IPS-18a (cell line): ENCODE measurements around the gene SMIM23.
"Not testable (repeated sequence)": the region's sequence is repeated elsewhere in the genome, so short reads cannot be mapped to it uniquely, and the experiment has no call there.

Experiments used
- H3K27ac ChIP-seq: one replicate; pipeline ENCODE4 v1.5.1; 2013; ENCODE audit warnings: low read length
- H3K27me3 ChIP-seq: one replicate; pipeline ENCODE4 v1.6.1; 2013; ENCODE audit warnings: mild to moderate bottlenecking, low read length; ENCODE audit not compliant: control insufficient read depth, insufficient read depth
- H3K36me3 ChIP-seq: one replicate; pipeline ENCODE4 v1.6.1; 2013; ENCODE audit warnings: low read depth, low read length; ENCODE audit not compliant: control insufficient read depth
- H3K4me1 ChIP-seq: one replicate; pipeline ENCODE4 v1.6.1; 2013; ENCODE audit warnings: low read depth, low read length; ENCODE audit not compliant: control insufficient read depth
- H3K4me3 ChIP-seq: one replicate; pipeline ENCODE4 v1.5.1; 2013; ENCODE audit warnings: low read length
- H3K9ac ChIP-seq: one replicate; pipeline ENCODE4 v1.6.1; 2013; ENCODE audit warnings: mild to moderate bottlenecking, low read length, moderate library complexity
- H3K9me3 ChIP-seq: one replicate; pipeline ENCODE4 v1.6.1; 2013; ENCODE audit warnings: low read depth, low read length; ENCODE audit not compliant: control insufficient read depth

Gene SMIM23

DNA sequence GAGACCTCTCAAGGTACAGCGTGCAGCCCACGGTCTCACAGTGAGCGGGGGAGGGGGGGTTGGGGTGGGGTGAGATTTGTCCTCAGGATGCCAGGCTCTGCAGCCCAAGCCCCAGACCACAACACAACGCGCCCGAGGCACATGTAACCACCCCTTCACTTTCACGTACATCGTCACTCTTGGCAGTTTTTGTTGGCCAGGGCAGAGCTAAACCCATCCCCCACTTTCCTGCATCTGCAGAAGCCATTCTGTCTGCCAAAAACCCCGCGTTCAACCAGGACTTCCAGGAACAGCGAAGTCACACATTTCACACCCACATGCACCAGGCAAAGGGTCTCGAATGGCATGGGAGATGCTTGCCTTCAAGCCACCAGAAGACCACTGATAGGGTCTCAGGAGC, 9.4 kb upstream of the SMIM23 start:
- Histone ChIP-seq H3K27me3 (no peaks in the 10 kb centered on the region), H3K36me3 (no peaks in the 10 kb centered on the region), H3K27ac (no peak overlapping the region), H3K4me1 (no peaks in the 10 kb centered on the region), H3K9ac (no peak overlapping the region), H3K9me3 (no peaks in the 10 kb centered on the region), H3K4me3 (no peak overlapping the region)

DNA sequence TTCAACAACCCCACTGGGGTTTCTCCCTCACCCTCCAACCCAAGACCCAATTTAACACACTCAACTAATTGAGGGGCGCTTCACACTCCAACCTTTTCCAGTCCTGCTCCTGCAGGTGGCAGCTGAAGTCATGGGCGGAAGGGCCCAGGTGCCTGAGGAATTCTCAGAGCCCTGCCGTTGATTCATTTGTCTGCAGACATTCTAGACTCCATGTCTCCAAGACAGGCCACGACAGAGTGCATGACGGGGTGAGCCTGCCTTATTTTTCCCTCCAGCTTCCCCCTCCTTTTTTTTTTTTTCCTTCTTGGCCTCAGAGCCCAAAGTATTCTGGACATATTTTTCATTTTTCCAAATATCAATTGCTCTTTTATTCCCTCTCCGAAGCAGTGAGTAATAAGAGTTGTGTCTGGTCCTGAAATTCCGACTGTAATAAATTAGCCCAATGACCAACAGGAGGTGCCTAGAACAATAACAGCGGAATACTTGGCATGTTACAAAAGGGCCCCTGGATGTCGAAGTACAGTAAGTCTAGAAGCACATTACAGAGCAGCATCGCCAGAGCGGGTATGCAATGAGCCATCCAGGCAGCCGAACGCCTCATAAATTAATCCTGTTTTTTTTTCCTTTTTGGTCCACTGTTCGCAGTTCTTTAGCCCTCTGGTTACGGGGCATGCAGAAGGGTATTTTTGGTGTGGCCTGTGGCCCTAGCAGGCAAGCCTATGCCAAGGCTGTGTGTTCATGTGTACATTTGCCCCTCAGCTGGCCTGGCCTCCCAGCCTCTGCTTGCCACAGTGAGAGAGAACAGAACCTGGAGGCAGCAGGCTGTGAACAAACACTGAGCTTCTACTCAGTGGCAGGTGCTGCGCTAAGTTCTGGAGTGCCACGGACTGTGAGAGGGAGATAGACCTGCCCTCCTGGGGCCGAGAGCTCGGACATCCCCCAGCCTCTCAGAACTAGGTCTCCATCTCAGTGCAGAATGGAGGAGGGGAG, 8.6 kb upstream of the SMIM23 start:
- Histone ChIP-seq H3K4me3 (no peak overlapping the region), H3K36me3 (no peaks in the 10 kb centered on the region), H3K4me1 (no peaks in the 10 kb centered on the region), H3K9me3 (no peaks in the 10 kb centered on the region), H3K9ac (no peak overlapping the region), H3K27me3 (no peaks in the 10 kb centered on the region), H3K27ac (no peak overlapping the region)

DNA sequence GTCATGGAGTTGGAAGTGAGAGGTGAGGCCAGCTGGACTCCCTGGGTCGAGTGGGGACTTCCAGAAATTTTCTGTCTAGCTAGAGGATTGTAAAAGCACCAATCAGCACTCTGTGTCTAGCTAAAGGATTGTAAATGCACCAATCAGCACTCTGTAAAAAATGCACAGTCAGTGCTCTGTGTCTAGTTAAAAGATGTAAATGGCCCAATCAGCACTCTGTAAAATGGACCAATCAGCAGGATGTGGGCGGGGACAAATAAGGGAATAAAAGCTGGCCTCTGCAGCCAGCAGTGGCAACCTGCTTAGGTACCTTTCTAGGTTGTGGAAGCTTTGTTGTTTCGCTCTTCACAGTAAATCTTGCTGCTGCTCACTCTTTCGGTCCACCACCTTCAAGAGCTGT, 3.9 kb upstream of the SMIM23 start:
- not testable (repeated sequence) for H3K4me3 ChIP-seq, H3K36me3 ChIP-seq, H3K27me3 ChIP-seq, H3K4me1 ChIP-seq, H3K9ac ChIP-seq, H3K9me3 ChIP-seq, H3K27ac ChIP-seq

DNA sequence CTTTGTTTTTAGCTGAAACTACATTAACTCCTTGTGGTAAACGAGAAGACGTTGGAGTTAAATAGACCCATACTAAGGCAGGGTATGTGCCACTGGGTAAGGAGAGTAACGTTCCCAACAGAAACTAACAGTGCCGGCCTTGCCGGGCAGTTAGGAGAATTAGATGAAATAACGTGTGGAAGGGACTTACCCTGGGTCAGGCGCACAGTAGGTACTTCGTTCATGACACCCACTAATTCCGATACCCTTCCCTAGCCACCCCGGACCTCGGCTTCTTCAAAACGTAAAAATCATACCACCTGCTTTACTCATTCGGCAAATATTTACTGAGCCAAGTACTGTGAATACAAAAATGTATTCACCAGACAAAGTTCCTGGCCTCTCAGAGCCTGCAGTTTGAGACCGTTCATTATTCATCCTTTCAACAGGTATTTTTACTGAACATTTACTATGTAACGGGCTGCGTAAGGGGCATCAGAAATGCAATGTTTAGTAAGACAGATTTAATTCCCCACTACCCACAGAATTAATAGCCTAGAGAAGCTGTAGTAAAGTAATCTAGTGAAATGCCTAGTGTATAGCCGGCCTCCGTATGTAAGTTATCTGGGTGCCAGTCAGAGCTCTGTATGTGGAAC, 3.2 kb upstream of the SMIM23 start:
- Histone ChIP-seq H3K9me3 (no peaks in the 10 kb centered on the region), H3K4me1 (no peaks in the 10 kb centered on the region), H3K27me3 (no peaks in the 10 kb centered on the region), H3K9ac (no peak overlapping the region), H3K36me3 (no peaks in the 10 kb centered on the region), H3K27ac (no peak overlapping the region), H3K4me3 (no peak overlapping the region)

DNA sequence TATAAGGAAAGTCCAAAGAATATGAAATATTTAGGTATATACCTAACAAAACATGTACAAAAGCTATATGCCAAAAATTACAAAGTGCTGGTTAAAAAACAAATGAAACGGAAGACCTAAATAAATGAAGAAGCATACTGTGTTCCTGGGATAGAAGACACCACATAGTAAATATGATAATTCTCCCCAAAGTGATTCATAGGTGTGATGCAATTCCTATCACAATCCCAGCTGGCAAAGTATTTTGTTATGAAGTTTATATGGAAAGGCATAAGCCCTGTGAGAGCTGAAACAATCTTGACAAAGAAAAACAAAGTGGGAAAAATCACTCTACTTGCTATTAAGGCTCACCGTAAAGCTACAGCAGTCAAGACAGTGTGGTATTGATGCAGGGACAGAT, 2.6 kb upstream of the SMIM23 start:
- Histone ChIP-seq H3K4me3 (no peak overlapping the region), H3K27ac (no peak overlapping the region), H3K36me3 (no peaks in the 10 kb centered on the region), H3K4me1 (no peaks in the 10 kb centered on the region), H3K9ac (no peak overlapping the region), H3K27me3 (no peaks in the 10 kb centered on the region), H3K9me3 (no peaks in the 10 kb centered on the region)

DNA sequence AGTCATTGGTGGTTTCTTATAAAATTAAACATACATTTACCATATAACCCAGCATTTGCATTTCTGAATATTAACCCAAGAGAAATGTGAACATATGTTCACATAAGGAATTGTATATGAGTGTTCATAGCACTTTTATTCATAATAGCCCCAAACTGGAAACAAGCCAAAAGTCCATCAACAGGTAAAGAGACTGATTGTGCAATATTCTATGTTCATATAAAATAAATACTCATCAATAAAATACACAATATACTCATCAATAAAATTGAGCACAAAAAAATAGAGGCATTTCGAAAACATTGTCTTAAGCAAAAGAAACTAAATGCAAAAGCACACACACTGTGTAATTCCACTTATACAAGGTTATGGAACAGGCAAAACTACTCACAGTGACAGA, 3.7 kb downstream of the SMIM23 start:
- H3K9ac ChIP-seq: no peak overlapping the region
- no peak overlapping the region for H3K4me3 ChIP-seq
- H3K27me3 ChIP-seq: no peaks in the 10 kb centered on the region
- no peaks in the 10 kb centered on the region for H3K4me1 ChIP-seq
- H3K9me3 ChIP-seq: no peaks in the 10 kb centered on the region
- H3K27ac ChIP-seq: no peak overlapping the region
- no peaks in the 10 kb centered on the region for H3K36me3 ChIP-seq

DNA sequence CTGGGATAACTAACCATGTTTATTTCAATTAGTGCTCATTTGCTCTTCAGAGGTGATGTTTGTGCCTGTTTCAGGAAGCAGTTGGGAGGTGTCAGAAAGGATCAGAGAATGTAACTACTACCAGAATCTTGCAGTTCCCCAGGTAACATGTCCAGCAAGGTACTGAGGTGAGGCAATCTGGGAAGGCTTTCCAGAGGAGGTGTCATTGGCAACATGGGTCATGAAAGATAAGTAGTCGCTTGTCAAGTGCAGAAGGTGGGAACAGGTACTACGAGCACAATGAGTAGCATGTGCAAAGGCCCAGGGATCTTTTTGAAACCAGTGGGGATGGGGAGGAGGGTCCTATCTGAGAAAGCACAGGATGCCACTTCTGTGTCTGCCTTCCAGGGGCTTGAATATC, 4.8 kb downstream of the SMIM23 start:
- Histone ChIP-seq H3K4me3 (no peak overlapping the region), H3K36me3 (no peaks in the 10 kb centered on the region), H3K9me3 (no peaks in the 10 kb centered on the region), H3K27ac (no peak overlapping the region), H3K4me1 (no peaks in the 10 kb centered on the region), H3K9ac (no peak overlapping the region), H3K27me3 (no peaks in the 10 kb centered on the region)

DNA sequence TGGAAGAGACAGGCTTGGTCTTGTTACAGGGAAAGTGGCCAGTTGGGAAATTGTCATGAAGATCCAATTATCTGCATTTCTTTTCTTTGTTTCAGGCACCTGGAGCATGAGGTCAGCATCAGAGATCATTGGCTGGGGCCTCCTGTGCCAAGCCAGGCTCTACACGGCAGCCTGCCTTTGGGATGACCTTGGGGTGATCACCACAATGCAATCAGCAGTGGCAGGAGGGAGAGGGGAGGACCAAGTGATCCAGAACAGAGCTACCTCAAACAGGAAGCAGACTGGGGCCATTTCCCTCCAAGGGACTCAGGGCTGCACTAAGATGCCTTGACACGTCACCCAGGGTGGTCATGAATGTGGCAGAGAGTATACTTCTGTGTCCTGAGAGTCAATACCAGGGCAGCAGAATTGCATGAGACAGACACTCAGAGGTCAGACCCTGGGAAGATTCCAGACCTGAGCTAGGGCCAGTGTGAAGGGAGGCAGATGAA, 8.9 kb downstream of the SMIM23 start:
- Histone ChIP-seq H3K27ac (no peak overlapping the region), H3K27me3 (no peaks in the 10 kb centered on the region), H3K4me1 (no peaks in the 10 kb centered on the region), H3K9me3 (no peaks in the 10 kb centered on the region), H3K9ac (no peak overlapping the region), H3K36me3 (no peaks in the 10 kb centered on the region), H3K4me3 (no peak overlapping the region)

DNA sequence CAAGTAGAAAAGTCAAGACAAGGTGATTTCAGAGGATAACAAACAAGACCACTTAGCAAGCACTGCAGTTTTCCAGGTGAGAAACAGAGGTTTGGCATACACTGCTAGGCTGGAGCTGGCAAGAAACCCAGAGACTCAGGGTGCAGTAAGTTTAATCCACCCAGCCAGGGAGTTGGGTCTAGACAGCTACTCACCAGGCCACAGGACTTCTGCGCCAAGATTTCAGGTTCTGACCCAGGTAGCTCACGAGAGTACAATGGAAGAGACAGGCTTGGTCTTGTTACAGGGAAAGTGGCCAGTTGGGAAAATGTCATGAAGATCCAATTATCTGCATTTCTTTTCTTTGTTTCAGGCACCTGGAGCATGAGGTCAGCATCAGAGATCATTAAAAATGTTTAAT, 9.8 kb downstream of the SMIM23 start:
- H3K27ac ChIP-seq: no peak overlapping the region

DNA sequence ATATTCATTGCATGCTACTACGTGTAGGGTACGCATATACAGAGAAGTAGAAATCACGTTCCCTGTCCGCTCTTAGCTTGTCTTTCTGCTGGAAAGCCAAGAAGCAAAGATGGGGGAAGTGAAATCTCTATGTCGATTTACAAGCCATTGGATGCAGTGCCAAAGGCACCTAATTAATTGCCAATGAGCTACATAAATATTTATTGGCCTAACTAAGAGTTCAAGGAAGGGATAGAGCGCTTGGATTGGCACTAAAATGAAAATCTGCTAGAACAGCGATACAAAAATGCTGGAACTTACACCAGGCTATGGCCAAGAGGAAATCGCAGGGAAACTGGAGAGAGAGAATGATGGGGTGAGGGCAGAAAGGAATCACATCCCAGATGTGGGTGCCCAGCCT, 10.8 kb downstream of the SMIM23 start:
- Histone ChIP-seq H3K27ac (no peak overlapping the region), H3K27me3 (no peaks in the 10 kb centered on the region), H3K9me3 (no peaks in the 10 kb centered on the region), H3K36me3 (no peaks in the 10 kb centered on the region), H3K4me3 (no peak overlapping the region), H3K4me1 (no peaks in the 10 kb centered on the region), H3K9ac (no peak overlapping the region)

More for the DNA sequence above, 9.8 kb downstream of the SMIM23 start:
- no peaks in the 10 kb centered on the region for H3K9me3 ChIP-seq
- no peak overlapping the region for H3K4me3 ChIP-seq
- no peaks in the 10 kb centered on the region for H3K36me3 ChIP-seq
- no peaks in the 10 kb centered on the region for H3K4me1 ChIP-seq
- no peaks in the 10 kb centered on the region for H3K27me3 ChIP-seq
- H3K9ac ChIP-seq: no peak overlapping the region

DNA sequence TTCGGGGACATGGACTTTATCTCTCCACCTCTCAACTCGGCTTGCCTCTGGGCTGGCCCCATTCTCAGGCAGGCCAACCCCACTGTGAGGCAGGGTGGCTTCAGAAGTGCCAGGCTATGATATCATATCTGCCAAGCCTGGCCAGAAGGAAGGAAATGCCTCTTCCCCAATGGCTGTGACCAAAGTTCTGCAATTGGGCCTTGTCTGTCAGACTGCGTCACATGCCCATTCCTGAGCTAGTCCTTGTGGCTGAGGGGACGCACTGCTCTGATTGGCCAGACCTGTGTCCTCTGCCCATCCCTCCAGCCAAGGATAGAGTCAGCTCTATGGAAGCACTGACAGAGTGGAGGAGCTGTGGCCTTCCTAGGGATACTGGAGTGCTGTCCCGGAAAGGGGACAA, 11.9 kb downstream of the SMIM23 start:
- H3K27ac ChIP-seq: no peak overlapping the region
- H3K4me1 ChIP-seq: no peaks in the 10 kb centered on the region
- H3K27me3 ChIP-seq: no peaks in the 10 kb centered on the region
- H3K36me3 ChIP-seq: no peaks in the 10 kb centered on the region
- no peak overlapping the region for H3K9ac ChIP-seq
- no peak overlapping the region for H3K4me3 ChIP-seq
- no peaks in the 10 kb centered on the region for H3K9me3 ChIP-seq

DNA sequence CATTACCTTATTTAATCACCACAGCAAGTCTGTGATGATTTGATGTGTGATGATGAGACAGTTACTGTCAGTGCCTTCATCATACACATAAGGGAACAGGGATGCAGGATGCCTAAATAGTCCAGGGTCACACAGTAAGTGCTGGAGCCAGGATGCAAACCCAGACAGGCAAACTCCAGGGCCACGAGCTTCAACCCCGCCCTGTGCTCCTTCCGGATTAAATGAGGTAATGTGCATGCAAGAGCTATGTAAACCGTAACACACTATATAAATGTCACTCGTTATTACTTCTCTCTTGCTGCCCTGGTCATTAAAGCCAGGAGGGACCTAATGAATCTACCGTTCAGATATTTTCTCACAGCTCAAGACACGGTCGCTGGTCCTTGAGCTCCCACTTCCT, 12.8 kb downstream of the SMIM23 start:
- no peak overlapping the region for H3K27ac ChIP-seq
- no peaks in the 10 kb centered on the region for H3K27me3 ChIP-seq
- H3K36me3 ChIP-seq: no peaks in the 10 kb centered on the region
- H3K9ac ChIP-seq: no peak overlapping the region
- no peak overlapping the region for H3K4me3 ChIP-seq
- no peaks in the 10 kb centered on the region for H3K9me3 ChIP-seq
- no peaks in the 10 kb centered on the region for H3K4me1 ChIP-seq
